Ascending aorta (tissue), 2 donors: ENCODE measurements around the gene MDM2. TPM values are rescaled to one million over a fixed set of nuclear protein-coding genes. Genes with fewer than 3 reads are reported as not detected.
A peak's percentile ranks its signal among the peaks of the same experiment; 100 is the strongest.

ENCODE experiments used
- DNase-seq, 2 donors: peaks; one replicate each; pipeline ENCODE4 v3.0.0-alpha.2; 2019; ENCODE audit warnings: low spot score in 2 of 2
- H3K27ac ChIP-seq, 2 donors: fragments of 200-600 bp; sonication (generic); one replicate each; pipeline ENCODE4 v1.5.1; 2016 to 2017; ENCODE audit warnings: mild to moderate bottlenecking in 1 of 2
- H3K27me3 ChIP-seq: fragments of 200-600 bp; sonication (generic); one replicate; pipeline ENCODE4 v1.5.1; 2017
- H3K36me3 ChIP-seq, 2 donors: fragments of 200-600 bp; sonication (generic); one replicate each; pipeline ENCODE4 v1.5.1; 2016
- H3K4me1 ChIP-seq, 2 donors: fragments of 200-600 bp; sonication (generic); one replicate each; pipeline ENCODE4 v1.5.1; 2016 to 2017; ENCODE audit warnings: mild to moderate bottlenecking in 1 of 2
- H3K4me3 ChIP-seq, 2 donors: fragments of 200-600 bp; sonication (generic); one replicate each; pipeline ENCODE4 v1.5.1; 2016 to 2017; ENCODE audit warnings: mild to moderate bottlenecking in 1 of 2
- H3K9me3 ChIP-seq, 2 donors: fragments of 200-600 bp; sonication (generic); one replicate each; pipeline ENCODE4 v1.5.1; 2016
- intact Hi-C: fragments of 100-400 bp; cut with DNase I; formaldehyde crosslinking; loops from one replicate; pipeline ENCODE4 v1.15.1; 2023
- total RNA-seq: library from RNA; depleted of rRNA; stranded (reverse); fragments of >200 nt; gene quantifications from one replicate; pipeline ENCODE4 v1.1.0, GENCODE V29; 2016
- TF ChIP-seq, protein P1 (sequence below), 3 experiments: fragments of 200-600 bp in 2 of 3; fragments of 450-650 bp in 1 of 3; sonication (generic) in 2 of 3; IDR thresholded peaks; one replicate each; pipeline ENCODE4 v1.5.1; 2016 to 2019; ENCODE audit warnings: antibody characterized with exemption in 3 of 3, mild to moderate bottlenecking in 1 of 3, moderate library complexity in 1 of 3

Gene MDM2
- total RNA-seq, 1 donor from 2014 or later, result 24.2 TPM

DNA sequence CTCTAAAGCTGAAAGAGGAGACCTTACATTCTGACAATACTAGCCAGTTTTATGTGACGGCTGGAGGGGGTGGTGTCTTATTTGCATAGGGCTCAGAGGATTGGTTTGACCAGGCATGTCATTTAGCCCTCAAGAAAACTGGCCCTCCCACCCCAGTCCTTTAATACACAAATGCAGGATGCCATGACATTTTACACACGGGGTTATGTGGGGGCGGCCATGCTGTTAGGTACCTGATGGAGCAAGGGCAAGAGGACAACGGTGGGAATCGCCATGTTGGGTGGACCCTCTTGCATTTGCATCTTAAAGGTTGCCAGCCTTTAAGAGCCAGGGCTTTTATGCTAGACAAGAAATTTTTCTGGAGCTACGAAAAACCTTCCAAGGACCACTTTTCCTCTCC, 23.3 kb downstream of the MDM2 start:
- Histone ChIP-seq H3K27me3 (no peaks in the 10 kb centered on the region), H3K9me3 (no peaks in the 10 kb centered on the region), H3K27ac (no peak overlapping the region), H3K4me1 (no peaks in the 10 kb centered on the region), H3K4me3 (no peak overlapping the region), H3K36me3 (peaks cover 87 to 89% of the 10 kb centered on the region in 2 donors)
- no peak for DNase-seq
- intact Hi-C loops, result loop anchor here (10.0 kb wide), 1 partner anchor 444 kb away; no protein-coding TSS in a partner anchor
- TF ChIP-seq, protein P1, sequence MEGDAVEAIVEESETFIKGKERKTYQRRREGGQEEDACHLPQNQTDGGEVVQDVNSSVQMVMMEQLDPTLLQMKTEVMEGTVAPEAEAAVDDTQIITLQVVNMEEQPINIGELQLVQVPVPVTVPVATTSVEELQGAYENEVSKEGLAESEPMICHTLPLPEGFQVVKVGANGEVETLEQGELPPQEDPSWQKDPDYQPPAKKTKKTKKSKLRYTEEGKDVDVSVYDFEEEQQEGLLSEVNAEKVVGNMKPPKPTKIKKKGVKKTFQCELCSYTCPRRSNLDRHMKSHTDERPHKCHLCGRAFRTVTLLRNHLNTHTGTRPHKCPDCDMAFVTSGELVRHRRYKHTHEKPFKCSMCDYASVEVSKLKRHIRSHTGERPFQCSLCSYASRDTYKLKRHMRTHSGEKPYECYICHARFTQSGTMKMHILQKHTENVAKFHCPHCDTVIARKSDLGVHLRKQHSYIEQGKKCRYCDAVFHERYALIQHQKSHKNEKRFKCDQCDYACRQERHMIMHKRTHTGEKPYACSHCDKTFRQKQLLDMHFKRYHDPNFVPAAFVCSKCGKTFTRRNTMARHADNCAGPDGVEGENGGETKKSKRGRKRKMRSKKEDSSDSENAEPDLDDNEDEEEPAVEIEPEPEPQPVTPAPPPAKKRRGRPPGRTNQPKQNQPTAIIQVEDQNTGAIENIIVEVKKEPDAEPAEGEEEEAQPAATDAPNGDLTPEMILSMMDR (IDR thresholded peaks at IDR 0.05), result no peak

DNA sequence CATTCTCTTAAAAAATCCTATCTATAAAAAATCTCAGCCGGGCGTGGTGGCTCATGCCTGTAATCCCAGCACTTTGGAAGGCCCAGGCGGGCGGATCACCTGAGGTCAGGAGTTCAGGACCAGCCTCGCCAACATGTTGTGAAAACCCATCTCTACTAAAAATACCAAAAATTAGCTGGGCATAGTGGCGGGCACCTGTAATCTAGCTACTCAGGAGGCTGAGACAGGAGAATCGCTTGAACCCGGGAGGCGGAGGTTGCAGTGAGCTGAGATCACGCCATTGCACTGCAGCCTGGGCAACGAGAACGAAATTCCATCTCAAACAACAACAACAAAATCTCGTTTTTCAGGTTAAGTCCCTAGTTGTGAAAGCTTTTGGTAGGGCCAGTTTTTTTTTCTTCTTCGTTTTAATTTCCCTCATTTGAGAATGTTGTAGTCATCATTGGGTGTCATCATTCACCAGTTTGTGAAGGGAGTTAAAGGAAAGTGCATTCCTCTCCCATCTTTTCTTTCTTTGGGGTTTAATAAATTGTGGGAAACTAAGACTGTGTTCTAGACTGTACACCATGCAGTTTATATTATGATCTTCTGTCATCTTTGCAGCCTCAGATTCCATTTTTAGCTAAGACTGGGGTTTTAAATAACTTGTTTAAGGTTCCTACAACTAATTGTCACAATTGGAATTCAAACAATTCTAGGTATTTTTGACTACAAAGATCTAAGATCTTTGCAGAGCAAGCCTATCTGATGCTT, 23.9 kb downstream of the MDM2 start:
- H3K27me3 ChIP-seq, result no peaks in the 10 kb centered on the region
- TF ChIP-seq, protein P1 (IDR thresholded peaks at IDR 0.05), result no peak
- DNase-seq, result no peak
- H3K4me1 ChIP-seq, result no peaks in the 10 kb centered on the region
- no peak overlapping the region for H3K4me3 ChIP-seq
- peaks cover 88 to 89% of the 10 kb centered on the region in 2 donors for H3K36me3 ChIP-seq
- intact Hi-C loops, result loop anchor here (10.0 kb wide), 1 partner anchor 443 kb away; no protein-coding TSS in a partner anchor
- H3K27ac ChIP-seq, result no peak overlapping the region
- no peaks in the 10 kb centered on the region for H3K9me3 ChIP-seq

DNA sequence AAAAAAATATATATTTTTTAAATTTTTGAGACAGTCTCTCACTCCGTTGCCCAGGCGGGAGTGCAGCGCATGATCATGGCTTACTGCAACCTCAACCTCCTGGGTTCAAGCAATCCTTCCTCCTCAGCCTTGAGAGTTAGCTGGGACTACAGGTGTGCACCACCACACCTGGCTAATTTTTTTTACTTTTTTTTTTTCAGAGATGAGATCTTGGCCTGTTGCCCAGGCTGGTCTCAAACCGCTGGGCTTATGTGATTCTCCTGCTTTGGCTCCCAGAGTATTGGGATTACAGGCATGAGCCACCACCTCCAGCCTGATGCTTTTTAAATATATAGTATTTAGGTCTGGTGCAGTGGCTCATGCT, 24.5 kb downstream of the MDM2 start:
- TF ChIP-seq, protein P1 (IDR thresholded peaks at IDR 0.05), result no peak
- intact Hi-C loops, result loop anchor here (10.0 kb wide), 1 partner anchor 442 kb away; no protein-coding TSS in a partner anchor
- Histone ChIP-seq H3K9me3 (no peaks in the 10 kb centered on the region), H3K4me1 (no peaks in the 10 kb centered on the region), H3K27ac (no peak overlapping the region), H3K4me3 (no peak overlapping the region), H3K36me3 (peaks cover 88 to 90% of the 10 kb centered on the region in 2 donors), H3K27me3 (no peaks in the 10 kb centered on the region)
- no peak for DNase-seq

DNA sequence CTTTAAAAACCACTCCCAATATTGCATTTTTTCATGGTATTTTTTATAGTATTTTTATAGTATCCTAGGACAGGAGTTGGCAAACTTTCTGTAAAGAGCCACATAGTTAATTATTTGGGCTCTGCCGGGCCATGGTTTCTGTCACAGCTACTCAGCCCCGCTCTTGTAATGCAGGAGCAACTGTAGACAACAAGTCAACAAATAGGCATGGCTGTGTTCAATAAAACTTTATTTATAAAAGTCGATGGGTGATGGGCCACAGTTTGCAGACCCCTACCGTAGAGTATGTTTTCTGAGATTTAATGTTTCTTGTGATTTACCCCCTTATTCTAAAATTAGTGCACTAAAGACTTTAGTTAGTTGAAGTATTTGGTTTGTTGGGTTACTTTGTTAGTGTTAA, 25.5 kb downstream of the MDM2 start:
- intact Hi-C loops, result loop anchor here (10.0 kb wide), 1 partner anchor 441 kb away; no protein-coding TSS in a partner anchor
- Histone ChIP-seq H3K36me3 (peaks cover 89 to 90% of the 10 kb centered on the region in 2 donors), H3K4me3 (no peak overlapping the region)

GRCh38 chr12:68835333-68835908, 27.4 kb downstream of the MDM2 start:
- TF ChIP-seq, protein P1 (IDR thresholded peaks at IDR 0.05), result no peak
- H3K9me3 ChIP-seq, result no peaks in the 10 kb centered on the region
- intact Hi-C loops, result loop anchor here (10.0 kb wide), 1 partner anchor 439 kb away; no protein-coding TSS in a partner anchor
- DNase-seq, result no peak
- no peak overlapping the region for H3K4me3 ChIP-seq
- H3K36me3 ChIP-seq, result peaks cover 89 to 91% of the 10 kb centered on the region in 2 donors
- H3K4me1 ChIP-seq, result no peaks in the 10 kb centered on the region
- no peaks in the 10 kb centered on the region for H3K27me3 ChIP-seq
- peak overlapping the region in 1 of 2 donors; percentile 32 for H3K27ac ChIP-seq

More for the DNA sequence above, 25.5 kb downstream of the MDM2 start:
- Histone ChIP-seq H3K4me1 (no peaks in the 10 kb centered on the region), H3K27ac (no peak overlapping the region), H3K27me3 (no peaks in the 10 kb centered on the region), H3K9me3 (no peaks in the 10 kb centered on the region)
- DNase-seq, result no peak
- TF ChIP-seq, protein P1 (IDR thresholded peaks at IDR 0.05), result no peak
